ENCODE results near the gene ZNF37A. TPM values are rescaled to one million over a fixed set of nuclear protein-coding genes. Genes with fewer than 3 reads are reported as not detected.

The ZNF37A gene
- total RNA-seq (2013; cell fraction: nucleolus; rRNA removed): 184 and 193 TPM in 2 replicates
- total RNA-seq (2014; rRNA removed): 10.1 and 11.2 TPM in 2 replicates
- total RNA-seq (2014; rRNA removed; fragmentation: Illumina TruSeq; extraction: Trizol): 18.2 and 18.9 TPM in 2 replicates
- 11.5 and 15.5 TPM in 2 replicates for total RNA-seq (2021)
- polyA plus RNA-seq (2011; ENCODE audit: low read depth): 8.8 TPM
- 24.2 and 33.8 TPM in 2 replicates for polyA plus RNA-seq (2011; rRNA removed)
- 12.7 and 13.7 TPM in 2 replicates for polyA plus RNA-seq (2011; cell fraction: cytosol; rRNA removed)
- 33.4 and 43.6 TPM in 2 replicates for polyA plus RNA-seq (2011; cell fraction: nucleus; rRNA removed)
- polyA plus RNA-seq (2012): 11.5 and 13.6 TPM in 2 replicates
- 17.8 and 21.8 TPM in 2 replicates for polyA plus RNA-seq (2014; fragmentation: Illumina TruSeq; extraction: Trizol)
- 1 to 10 TPM; 3.3 to 5.1 TPM for polyA plus RNA-seq (2014; fragmentation: Nextera tagmentation; extraction: Ambion mirVana)
- 10.9 and 12.1 TPM in 2 replicates for polyA plus RNA-seq (2014; rRNA removed)
- 10 to 100 TPM; 11.1 to 13.1 TPM for polyA plus RNA-seq (2016; fragmentation: Nextera tagmentation; extraction: Ambion mirVana)
- 40.6 and 44.9 TPM in 2 replicates for polyA minus RNA-seq (2011; rRNA and poly(A)+ RNA removed)
- 8.0 and 10.2 TPM in 2 replicates for polyA minus RNA-seq (2011; cell fraction: cytosol; rRNA and poly(A)+ RNA removed)
- polyA minus RNA-seq (2011; cell fraction: nucleus; rRNA and poly(A)+ RNA removed): 24.3 and 38.5 TPM in 2 replicates
- percentile 91 among the genes with signal in this experiment for Bru-seq, nascent RNA
- BruChase-seq, experiment 1, labeled RNA remaining after a 6-hour chase: percentile 96 among the genes with signal in this experiment
- BruChase-seq, experiment 2, labeled RNA remaining after a 2-hour chase: percentile 97 among the genes with signal in this experiment
- long read RNA-seq, experiment 1, partial matches to known transcripts: 0 of 4 reads
- long read RNA-seq, experiment 1, other reads (novel, unspliced or antisense): 4 of 4 reads
- long read RNA-seq, experiment 2, full-length matches to known transcripts: 7 of 53 reads
- long read RNA-seq, experiment 2, partial matches to known transcripts: 14 of 53 reads
- long read RNA-seq, experiment 2, other reads (novel, unspliced or antisense): 32 of 53 reads

- CTCF ChIA-PET: interaction anchor here (1.3 to 1.8 kb wide), 4 partner anchors 83 to 119 kb away, joined by 3 to 8 read pairs (median 4); partner anchors contain the start of genes ZNF25 and ZNF33A
- TF ChIP-seq CREM (IDR thresholded peaks at IDR 0.05; ENCODE audit: low read depth) (peak; percentile 93), PML (IDR thresholded peaks at IDR 0.05; ENCODE audit: low read length) (peak; percentile 74; the same call in 1 of the 2 replicates), YY1 (IDR thresholded peaks at IDR 0.05; ENCODE audit: low read depth, low read length) (peak; percentile 86), POLR2AphosphoS5 (IDR thresholded peaks at IDR 0.05; ENCODE audit: low read length) (peak; percentile 58), SIX5 (IDR thresholded peaks at IDR 0.05; ENCODE audit: low read depth, low read length, severe bottlenecking) (peak; percentile 94), IKZF2 (IDR thresholded peaks at IDR 0.05) (no peak), MYB (IDR thresholded peaks at IDR 0.05; ENCODE audit: borderline replicate concordance, low read depth, low read length) (no peak), NR2F1 (conservative IDR thresholded peaks at IDR 0.05) (peak; percentile 59; the same call in 1 of the 2 replicates), SMARCA5 (IDR thresholded peaks at IDR 0.05) (0 out of 2 replicates have a peak, but pooled peaks have one; percentile 26), IKZF1 (conservative IDR thresholded peaks at IDR 0.05) (peak; percentile 92), SRF (IDR thresholded peaks at IDR 0.05; ENCODE audit: low read depth in 2 of 2, low read length in 2 of 2) (peak in 1 of 2 experiments; percentile 48; a peak in 1 of 4 replicates), MXI1 (IDR thresholded peaks at IDR 0.05; ENCODE audit: low read depth, low read length) (peak; percentile 33; the same call in 1 of the 2 replicates), ATF7 (IDR thresholded peaks at IDR 0.05; ENCODE audit: low read depth) (peak; percentile 23; the same call in 1 of the 2 replicates), NKRF (conservative IDR thresholded peaks at IDR 0.05) (0 out of 2 replicates have a peak, but pooled peaks have one; percentile 22), EZH2 (IDR thresholded peaks at IDR 0.05; ENCODE audit: borderline replicate concordance, control insufficient read depth, low read depth, low read length) (no peak), EP300 (IDR thresholded peaks at IDR 0.05; ENCODE audit: borderline replicate concordance in 1 of 2, control insufficient read depth in 1 of 2, low read depth in 2 of 2, low read length in 2 of 2) (no peak), CBFB (IDR thresholded peaks at IDR 0.05; ENCODE audit: low read depth) (peak; percentile 37; the same call in 1 of the 2 replicates)
Observed at GRCh38 chr10:38094158-38094926, at the start of gene ZNF37A. Gene ZNF37A (plus strand): TSS chr10:38094337. CDS start chr10:38096618, 2,281 bp downstream.

More at GRCh38 chr10:38094158-38094926, at the start of gene ZNF37A:
- DNase-seq (ENCODE audit: low read depth, low spot score): peak; percentile 83
- peak within 1 kb of the TSS; percentile 79 for H3K4me3 ChIP-seq
- FAIRE-seq: peak; percentile 89
- ChIA-PET SMC1A (ENCODE audit: uncharacterized antibody, unreplicated experiment) (interaction anchor here (1.2 to 2.1 kb wide), 5 partner anchors 46 to 236 kb away, joined by 3 to 6 read pairs (median 5); partner anchors contain the start of gene ZNF25), RAD21 (ENCODE audit: unreplicated experiment) (interaction anchor here (1.0 to 2.0 kb wide), 5 partner anchors 69 to 119 kb away, joined by 3 to 9 read pairs (median 8); partner anchors contain the start of genes ZNF25 and ZNF33A), POLR2A (interaction anchor here (0.6 to 1.3 kb wide), 3 partner anchors 23 to 308 kb away, joined by 3 to 4 read pairs (median 3); partner anchors contain the start of gene ZNF25)
- in situ Hi-C loops (cut with MboI) (no loop called here), intact Hi-C loops (cut with micrococcal nuclease; ENCODE audit: unreplicated experiment) (loop anchor here (1.0 to 5.0 kb wide), 4 partner anchors 67 to 237 kb away; partner anchors contain the start of genes ZNF248 and ZNF25)
- peak within 1 kb of the TSS; percentile 85 for H3K9ac ChIP-seq (ENCODE audit: control insufficient read depth, insufficient read depth, low read length)
- H3K9me3 ChIP-seq (replicated peaks; ENCODE audit: control insufficient read depth, insufficient read depth, low read length): peaks cover 1% of the 10 kb centered on the region
- H3K27ac ChIP-seq (ENCODE audit: control insufficient read depth, insufficient read depth): peak within 1 kb of the TSS; percentile 77
- no peaks in the 10 kb centered on the region for H4K20me1 ChIP-seq (ENCODE audit: control insufficient read depth, insufficient read depth)
- peaks cover 0 to 16% of the 10 kb centered on the region in 2 experiments; a peak in 2 of 4 replicates for H3K36me3 ChIP-seq (ENCODE audit: control insufficient read depth in 2 of 2, insufficient read depth in 2 of 2, low read length in 1 of 2)
- H3K4me1 ChIP-seq (ENCODE audit: control insufficient read depth, insufficient read depth, low read length): peaks cover 9% of the 10 kb centered on the region; the same call in 1 of the 2 replicates
- peak within 1 kb of the TSS; percentile 98 for H2AFZ ChIP-seq (ENCODE audit: control insufficient read depth, low read depth, low read length)
- peaks cover 12% of the 10 kb centered on the region for H3K79me2 ChIP-seq (ENCODE audit: control insufficient read depth, insufficient read depth, low read length)
- under 1% methylated on average over 53 of the region's 59 CpGs for WGBS (ENCODE audit: insufficient coverage, insufficient replicate concordance, low lambda C conversion rate, missing lambda C conversion rate)
- H3K4me2 ChIP-seq (ENCODE audit: control insufficient read depth, insufficient read depth): peak within 1 kb of the TSS; percentile 95
- H3K27me3 ChIP-seq (replicated peaks in 1 of 2; ENCODE audit: control insufficient read depth in 2 of 2, insufficient read depth in 2 of 2, low read length in 1 of 2): no peaks in the 10 kb centered on the region
- peak; percentile 99 for ATAC-seq
- no TSS peak for BruUV-seq (replicated peaks)

Data from GM12878 (cell line).